CD4-positive, alpha-beta T cell treated with Interleukin-17A for 1 hour (primary cell): ENCODE results near the gene SYNE4.

Experiments used
- DNase-seq: peaks from one replicate; pipeline ENCODE4 v3.0.0-alpha.2; 2020

Gene SYNE4

DNA sequence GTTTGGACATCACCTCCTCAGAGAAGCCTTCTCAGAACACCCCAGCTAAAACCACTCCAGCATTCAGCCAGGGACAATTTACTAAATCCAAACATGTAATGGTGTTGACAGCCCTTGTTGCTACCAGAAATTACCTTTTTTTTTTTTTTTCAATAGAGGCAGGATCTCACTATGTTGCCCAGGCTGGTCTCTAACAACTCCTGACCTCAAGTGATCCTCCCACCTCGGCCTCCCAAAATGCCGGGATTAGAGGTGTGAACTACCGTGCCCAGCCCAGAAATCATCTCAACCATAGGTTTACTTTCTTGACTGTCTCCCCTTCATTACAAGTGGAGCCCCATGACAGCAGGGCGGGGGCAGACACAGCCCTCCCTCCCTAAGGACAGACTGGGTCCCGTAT is 14.8 kb upstream of the SYNE4 start:
- no peak for DNase-seq

DNA sequence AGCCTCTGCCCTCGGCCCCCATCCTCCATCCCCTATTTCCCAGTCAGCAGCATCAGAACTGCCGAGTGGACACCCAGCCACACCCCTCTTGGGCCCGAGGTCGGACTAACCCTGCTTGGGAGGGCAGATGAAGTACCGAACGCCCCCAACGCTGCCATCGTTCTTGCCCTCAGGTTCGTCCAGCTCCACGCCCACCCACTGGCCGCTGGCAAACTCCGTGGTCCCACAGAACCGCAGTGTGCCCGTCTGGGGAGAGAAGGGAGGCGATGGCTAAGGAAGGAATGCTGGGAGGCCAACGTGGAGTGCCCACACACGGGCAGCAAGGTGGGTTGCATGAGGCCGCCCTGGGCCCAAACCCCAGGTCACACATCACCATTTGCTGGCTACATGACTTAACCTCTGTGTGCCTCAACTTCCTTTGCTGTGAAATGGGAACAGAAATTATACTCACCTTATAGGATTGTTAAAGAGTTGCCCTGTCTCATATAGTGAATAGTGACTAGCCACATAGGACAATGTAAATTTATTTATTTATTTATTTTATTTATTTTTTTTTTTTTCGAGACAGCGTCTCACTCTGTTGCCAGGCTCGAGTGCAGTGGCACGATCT is 10.6 kb upstream of the SYNE4 start:
- DNase-seq, result no peak

DNA sequence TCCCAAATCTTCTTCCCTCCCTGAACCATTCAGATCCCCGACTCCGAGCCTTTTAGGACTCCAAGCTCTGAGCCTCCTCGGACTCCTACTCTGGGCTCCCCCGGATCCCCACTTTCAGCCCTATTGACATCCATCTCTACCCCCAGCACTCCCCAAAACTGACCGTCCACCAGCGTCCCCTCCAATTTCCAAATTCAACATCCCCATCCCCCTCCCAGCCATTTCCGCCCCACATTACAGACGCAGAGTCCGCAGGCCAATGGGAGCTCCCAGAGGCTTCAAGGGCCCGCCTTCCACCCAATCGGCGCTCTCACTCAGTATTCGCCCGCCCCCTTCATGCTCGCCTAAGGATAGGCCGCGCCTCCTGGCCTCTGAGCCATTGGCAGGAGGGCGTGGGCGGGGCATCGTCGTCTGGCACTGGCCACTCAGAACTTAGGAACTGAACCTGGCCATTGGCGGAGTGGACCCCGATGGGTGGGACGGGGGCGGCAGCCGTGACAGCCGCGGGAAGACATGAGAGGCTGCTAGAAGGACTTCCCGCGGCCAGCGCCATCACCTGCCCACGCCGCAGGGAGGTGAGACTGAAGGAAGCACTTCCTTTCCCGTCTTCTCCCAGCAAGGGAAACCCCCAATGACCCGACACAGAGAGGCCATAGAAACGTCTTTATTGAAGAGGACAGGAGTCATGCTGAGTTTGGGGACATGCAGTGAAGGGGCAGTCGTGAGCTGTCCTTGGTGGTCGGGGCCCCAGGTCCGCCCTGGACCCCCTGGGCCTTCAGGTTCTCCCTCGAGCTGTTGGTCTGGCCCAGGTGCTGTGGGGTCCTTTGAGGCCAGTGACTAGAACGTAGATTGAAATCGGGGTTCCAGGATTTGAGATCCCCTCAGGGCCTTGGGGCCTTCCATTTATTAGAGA is 5.7 kb upstream of the SYNE4 start, which contains the start of gene ALKBH6:
TSS of gene ALKBH6 (minus strand) at position 202 of the 913 bp plus-strand sequence. CDS start 816 bp downstream, outside the sequence.
- peak; percentile 99 for DNase-seq

DNA sequence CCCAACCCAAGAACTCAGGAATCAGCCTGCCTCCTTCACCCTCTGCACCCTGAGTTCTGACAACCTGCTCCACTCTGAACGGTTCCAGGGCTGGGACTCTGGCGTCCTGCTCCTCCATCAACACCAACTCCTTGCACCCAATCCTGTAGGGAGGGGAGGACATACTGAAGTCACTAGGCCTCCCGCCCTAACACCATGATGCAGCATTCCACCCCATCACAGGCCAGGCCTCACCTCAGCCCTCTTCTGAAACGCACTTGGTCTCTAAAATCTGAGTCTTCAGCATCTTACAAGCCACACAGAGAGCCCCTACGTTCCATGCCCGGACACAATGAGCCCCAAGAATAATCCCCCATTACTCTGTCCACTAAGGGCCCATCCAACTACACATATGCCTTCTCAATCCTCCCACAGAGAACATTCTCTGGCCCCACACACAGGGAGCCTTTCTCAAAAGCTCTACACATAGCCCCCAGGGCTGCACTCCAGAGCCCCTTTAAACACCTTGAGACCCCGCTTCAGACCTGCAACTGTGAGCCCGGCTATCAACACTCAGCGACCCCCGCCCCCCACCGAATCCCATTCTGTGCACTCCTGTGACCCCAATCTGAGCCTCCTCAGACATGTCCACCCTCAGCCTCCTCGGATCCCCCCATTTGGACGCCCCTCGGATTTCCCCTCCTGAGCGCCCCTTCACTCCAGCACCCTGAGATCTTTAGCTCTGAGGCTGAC is 4.8 kb upstream of the SYNE4 start:
- no peak for DNase-seq

DNA sequence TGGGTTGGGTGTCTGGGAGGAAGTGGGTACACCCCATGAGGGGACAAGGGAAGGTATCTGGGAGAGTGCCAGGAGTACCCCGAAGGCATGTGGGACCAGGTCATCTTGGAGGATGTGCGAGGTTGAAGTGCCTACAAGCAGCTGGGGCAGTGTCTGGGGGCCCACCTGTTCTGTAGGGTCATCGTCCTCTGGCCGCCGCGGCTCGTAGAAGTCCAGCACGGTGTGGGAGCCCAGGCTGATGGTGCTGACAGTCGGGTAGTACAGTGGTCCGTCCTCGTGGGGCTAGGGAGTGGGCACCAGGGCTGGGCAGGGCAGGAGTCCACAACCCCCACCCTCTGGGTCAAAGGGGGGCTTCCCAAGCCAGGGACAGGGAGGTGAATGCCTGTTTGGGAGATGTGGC is 1.8 kb upstream of the SYNE4 start:
- DNase-seq, result no peak

DNA sequence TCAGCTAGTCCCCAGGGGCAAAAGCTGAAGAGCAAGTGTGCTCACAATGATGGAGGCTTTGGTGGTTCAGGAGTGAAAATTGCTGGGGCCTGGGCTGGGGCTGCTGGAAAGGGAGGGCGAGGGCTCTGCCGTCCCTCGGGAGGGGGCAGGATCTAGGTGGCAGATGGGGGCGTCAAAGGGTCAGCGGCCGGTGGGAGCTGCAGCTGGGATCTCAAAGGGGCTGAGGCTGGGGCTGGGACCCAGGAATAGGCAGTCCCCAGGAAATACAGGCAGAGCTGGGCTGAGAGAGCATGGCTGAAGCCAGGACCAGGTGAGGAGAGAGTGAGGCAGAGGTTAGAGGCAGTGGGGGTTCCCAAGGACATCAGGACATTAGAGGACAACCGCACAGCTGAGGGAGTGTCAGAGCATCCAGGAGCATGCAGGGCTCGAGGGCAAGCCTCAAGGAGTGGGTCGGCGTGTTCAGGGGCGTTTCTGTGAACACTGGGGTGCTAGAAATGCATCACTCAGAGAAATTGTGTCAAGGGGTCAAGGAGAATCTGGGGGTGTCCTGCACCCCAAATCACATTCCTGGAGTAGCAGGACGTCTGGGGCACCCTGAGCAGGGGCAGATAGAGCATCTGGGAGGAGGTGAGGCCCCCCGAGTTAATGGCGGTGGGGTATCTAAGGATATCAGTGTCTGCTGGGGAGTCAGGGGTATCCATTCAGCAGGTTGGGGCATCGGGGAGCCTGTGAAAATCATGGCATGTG is 1.2 kb upstream of the SYNE4 start:
- DNase-seq, result no peak

DNA sequence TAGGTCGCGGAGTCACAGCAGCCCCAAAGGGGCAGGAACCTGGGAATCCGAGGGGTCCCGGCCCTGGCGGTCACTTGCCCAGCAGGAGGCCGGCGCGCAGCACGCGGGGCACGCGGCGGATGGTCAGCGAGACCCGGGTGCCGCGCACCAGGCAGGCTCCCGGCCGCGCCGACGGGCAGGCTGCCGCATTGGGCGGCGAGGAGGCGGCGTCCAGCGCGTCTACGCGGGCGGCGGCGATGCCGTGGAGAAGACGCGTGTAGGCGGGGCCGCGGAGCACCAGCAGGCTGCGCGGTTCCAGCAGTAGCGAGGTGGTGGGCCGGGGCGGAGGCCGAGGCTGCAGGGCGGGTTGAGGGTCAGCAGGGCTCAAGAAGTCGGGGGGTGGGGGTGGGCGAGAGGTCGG is 607 bp upstream of the SYNE4 start:
- peak; percentile 41 for DNase-seq

DNA sequence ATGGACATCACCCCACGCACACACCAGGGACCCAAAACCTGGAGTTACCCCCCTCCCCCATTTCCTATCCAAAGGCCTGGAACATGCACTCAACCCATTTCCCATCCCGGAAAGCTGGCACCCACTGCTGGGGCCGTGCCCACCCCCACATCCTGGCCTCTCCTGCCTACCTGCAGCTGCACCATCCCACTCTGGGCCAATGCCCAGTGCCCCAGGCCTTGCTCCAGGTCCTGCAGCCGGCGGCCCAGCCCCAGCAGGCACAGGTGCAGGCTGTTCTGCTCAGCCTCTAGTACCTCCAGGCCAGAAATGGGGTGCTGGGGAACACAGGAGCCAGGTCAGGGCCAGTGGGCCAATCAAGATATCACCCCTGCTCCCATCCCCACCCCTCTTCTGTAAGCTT is 1.7 kb downstream of the SYNE4 start:
- DNase-seq, result no peak

DNA sequence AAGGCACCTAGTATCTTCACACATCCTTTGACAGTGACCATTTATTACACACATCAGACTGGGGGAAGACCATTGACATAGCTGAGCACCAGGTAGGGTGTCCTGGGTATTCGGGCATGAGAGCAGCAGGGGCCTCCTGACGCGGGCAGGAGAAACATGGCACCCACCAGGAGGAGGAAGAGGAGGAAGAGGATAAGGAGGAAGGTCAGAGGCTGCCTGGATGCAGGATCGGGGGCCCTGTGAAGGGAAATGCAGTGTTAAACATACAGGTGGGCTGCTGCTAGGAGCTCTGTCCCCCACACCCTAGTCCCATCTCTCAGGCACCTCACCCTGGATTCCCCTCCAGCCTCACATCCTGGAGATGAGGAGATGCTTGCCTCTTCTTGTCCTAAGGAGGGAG is 5.3 kb downstream of the SYNE4 start:
- no peak for DNase-seq

DNA sequence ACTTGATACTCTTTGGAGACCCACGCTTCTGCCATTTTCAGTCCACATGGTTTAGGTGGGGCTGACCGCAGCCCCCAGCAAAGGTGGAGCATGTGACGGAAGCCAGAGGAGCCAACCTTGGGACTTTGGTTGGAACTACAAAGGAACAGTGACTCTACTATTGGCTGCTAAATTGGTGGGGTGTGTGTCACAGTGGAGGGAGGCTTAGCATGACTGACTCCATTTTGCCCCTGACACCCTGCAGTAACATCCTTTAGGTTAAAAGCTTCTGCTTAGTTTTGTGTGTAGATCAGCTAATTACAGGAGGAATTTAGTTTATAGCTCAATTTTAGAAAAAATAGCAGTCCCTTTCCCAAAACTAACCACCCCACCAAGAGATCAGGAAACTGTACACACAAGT is 7.0 kb downstream of the SYNE4 start:
- no peak for DNase-seq

DNA sequence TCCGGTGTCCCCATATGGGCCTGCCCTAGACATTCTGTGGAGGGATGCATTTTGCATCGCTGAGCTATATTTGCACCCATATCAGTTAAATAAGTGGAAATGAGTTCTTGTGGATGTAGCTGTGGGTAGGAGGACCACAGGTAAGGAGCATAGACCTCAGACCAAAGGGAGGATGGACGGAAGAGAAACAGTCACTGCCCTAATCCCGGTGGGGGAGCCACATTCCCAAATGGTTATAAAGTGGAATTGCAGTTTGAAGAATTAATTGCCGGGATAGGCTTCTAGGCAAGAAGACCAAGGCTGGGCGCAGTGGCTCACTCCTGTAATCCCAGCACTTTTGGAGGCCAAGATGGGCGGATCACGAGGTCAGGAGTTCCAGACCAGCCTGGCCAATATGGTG is 11.8 kb downstream of the SYNE4 start:
- DNase-seq, result no peak

DNA sequence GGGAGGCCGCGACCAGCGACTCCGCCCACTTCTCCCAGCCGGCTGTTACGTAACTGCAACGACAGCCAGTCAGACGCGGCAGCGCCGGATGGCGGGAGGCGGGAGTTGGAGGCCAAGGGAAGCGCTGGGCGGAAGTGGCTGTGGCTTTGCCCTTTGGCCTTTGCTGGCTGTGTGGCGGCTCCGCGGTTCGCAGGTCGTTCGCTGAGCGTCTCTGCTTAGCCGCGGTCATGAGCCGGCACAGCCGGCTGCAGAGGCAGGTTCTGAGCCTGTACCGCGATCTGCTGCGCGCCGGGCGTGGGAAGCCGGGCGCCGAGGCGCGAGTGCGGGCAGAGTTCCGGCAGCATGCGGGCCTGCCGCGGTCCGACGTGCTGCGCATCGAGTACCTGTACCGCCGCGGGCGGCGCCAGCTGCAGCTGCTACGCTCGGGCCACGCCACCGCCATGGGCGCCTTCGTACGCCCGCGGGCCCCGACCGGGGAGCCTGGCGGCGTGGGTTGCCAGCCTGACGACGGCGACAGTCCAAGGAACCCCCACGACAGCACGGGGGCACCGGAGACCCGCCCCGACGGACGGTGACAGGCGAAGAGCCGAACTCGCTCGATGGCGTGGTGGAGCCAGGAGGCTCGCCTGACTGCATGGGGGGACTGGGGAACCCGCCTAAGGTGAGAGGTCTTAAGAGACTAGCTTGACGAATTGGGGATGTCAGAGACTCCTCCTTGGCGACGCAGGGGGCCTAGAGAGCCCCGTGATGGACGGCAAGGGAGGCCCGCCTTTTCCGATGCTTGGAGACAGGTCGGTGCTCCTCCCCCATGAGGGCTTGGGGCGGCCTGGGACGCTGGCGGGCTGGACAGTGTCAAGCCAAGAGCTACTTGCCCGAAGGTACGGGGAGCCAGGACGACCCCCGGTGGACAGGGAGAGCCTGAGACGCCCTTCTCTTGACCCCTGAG is 13.3 kb downstream of the SYNE4 start, which contains the start of gene SDHAF1:
TSS of gene SDHAF1 (plus strand) at position 141 of the 946 bp plus-strand sequence. CDS start at position 228, 87 bp downstream.
- peak; percentile 93 for DNase-seq

DNA sequence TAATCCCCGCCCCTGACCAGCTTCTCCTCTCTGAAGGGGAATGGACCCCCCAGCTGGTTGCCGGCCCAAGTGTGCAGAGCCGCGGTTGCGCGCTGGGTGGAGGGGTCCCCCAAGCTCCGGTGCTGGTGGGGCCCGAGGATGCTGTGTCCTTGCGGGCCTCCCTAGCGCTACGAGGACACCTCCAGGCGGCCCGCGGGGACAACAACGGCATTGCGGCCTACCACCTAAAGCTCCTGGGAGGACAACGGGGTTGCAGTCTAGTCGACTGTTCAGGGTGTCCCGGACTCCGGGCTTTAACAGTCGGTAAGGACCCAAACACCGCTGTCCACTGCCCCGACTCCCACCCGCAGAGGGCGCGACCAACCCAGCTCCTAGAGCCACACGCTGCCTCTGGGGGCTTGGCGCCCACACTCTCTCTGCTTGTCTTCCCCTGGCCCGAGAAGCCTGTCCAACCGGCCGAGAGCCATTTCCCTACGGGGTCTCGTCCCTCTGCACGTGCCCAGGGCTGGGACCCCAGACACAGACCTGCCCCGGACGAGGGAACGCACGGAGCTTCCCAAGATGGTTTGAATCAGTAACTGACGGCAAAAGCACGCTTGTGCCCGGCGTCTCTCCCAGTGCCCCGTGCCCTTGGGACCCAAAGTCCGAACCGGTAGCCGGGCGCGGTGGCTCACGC is 14.6 kb downstream of the SYNE4 start:
- DNase-seq, result no peak

DNA sequence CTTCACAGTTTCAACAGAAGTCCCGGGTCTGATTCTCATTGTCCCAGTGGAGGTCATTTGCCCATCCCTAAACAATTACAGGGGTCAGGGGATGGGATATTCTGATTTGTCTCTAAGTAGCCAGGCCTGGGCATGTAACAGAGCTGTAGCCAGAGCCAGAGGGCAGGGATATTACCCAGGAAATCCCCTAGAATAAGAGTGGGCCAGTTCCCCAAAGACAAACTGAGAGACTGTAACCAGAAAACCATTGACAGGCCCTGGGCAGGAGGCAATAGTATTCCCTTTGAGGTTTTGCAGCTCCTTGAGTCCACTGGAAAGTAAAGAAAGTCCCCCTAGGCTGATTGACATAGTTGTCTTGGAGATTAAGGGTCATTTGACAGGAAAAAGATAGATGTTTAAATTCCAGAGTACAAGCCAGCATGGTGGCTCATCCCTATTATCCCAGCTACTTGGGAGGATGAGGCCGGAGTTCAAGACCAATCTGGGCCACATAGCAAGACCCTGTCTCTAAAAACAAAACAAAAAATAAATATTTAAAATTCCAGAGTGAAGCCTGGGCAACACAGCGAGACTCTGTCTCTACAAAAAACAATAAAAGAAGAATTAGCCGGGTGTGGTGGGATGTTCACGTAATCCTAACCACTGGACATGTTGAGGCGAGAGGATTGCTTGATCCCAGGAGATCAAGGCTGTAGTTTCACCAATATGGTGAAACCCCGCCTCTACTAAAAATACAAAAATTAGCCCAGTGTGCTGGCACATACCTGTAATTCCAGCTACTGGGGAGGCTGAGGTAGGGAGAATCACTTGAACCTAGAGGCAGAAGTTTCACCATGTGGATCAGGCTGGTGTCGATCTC is 15.5 kb downstream of the SYNE4 start:
- DNase-seq, result no peak

DNA sequence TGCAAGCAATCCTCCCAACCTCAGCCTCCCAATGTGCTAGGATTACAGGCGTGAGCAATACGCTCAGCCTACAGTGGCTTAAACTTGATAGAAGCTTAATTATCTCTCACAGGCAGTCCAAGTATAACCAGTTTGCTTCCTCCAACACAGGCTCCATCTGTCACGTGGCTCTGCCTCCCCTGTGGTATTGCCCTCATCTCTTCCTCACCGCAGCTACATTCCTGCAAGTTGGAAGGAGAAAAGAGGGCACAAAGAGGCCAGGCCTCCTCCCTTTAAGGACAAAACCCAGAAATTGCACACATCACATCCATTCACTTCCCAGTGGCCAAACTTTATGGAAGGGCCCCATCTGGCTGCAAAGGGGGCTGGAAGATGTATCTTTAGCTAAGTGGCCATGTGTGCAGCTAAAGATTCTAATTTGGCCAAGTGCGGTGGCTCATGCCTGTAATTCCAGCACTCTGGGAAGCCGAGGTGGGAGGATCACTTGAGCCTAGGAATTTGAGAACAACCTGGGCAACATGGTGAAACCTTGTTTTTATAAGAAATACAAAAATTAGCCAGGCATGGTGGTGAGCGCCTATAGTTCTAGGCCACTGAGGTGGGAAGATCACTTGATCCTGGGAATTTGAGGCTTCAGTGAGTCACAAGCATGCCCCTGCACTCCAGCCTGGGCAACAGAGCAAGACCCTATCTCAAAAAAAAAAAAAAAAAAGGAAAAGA is 16.7 kb downstream of the SYNE4 start:
- DNase-seq, result no peak

DNA sequence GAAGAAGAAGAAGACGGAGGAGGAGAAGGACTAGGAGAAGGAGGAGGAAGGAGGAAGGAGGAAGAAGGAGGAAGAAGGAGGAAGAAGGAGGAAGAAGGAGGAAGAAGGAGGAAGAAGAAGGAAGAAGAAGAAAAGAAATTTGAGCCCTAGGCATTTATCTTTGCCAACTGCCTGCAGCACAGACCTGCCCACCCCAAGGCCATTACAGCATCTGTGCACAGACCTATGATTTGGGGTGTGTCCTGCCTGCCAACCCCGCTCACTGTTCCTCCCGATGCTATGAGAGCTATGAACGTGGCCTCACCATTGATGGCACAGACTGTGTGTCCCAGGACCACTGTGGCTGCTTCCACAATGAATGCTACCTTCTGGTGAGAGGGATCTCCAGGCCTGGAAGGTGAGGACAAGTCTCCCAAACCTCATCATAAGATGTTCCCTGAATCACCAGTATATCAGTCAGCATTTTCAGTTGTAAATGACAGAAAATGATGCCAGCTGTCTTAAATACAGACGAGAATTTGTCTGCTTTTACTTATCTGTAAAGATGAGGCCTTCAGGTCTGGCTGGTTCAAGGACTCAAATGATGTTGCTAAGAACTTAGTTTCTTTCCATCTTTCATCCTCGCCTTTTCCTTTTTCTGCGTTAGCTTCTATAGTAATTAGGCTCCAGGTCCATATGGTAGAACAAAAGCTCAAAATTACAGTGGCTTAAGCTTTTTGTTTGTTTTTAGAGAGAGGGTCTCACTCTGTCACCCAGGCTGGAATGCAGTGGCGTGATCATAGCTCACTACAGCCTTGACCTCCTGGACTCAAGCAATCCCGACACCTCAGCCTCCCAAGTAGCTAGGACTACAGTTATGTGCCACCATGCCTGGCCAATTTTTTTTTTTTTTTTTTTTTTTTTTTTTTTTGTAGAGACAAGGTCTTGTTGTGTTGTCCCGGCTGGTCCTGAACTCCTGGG is 17.6 kb downstream of the SYNE4 start:
- no peak for DNase-seq

DNA sequence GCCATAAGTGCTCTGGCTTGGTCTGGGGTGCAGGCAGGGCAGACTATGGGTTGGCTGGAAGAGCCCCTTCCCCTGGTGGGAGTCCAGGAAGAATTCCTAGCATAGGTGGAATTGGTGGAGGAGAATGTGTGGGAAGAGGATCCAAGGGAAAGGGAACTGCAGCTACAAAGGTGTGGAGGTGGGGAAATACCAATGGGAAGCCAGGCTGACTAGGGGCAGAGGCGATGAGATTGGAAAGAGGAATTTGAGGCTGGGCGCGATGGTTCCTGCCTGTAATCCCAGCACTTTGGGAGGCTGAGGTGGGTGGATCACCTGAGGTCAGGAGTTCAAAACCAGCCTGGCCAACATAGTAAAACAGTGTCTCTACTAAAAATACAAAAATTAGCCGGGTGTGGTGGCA is 18.5 kb downstream of the SYNE4 start:
- no peak for DNase-seq

DNA sequence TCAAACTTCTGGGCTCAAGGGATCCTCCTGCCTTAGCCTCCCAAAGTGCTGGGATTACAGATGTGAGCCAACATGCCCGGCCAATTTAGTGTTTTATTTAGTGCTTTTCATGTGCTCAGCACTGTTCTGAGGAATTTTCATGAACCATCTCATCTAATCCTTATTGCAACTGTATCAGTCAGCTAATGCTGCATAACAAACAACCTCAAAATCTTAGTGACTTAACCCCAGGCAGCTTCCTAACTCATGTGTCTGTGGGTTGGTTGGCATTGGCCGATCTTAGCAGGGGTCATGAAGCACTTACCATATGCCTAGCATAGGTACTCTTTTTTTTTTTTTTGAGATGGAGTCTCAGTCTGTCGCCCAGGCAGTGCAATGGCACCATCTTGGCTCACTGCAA is 19.8 kb downstream of the SYNE4 start:
- DNase-seq, result no peak
